OCI-LY7 (cell line): ENCODE data around the gene TMEM164. TPM values are rescaled to one million over a fixed set of nuclear protein-coding genes. Genes with fewer than 3 reads are reported as not detected.

Source experiments
- BruUV-seq: library from RNA; stranded (reverse); fragments of 400-500 nt; replicated peaks from 2 replicates; lab custom pipeline; 2021; lab: Mats Ljungman, UMichigan
- CTCF ChIA-PET: fragments of 300-600 bp; sonication (Branson Sonifier 250); formaldehyde crosslinking; loops from one replicate; lab custom pipeline; 2022; ENCODE audit warnings: antibody characterized with exemption; ENCODE audit not compliant: unreplicated experiment; lab: Charles Lee
- POLR2A ChIA-PET: fragments of 300-600 bp; sonication (Branson Sonifier 250); formaldehyde crosslinking; loops from one replicate; lab custom pipeline; 2022; ENCODE audit warnings: antibody characterized with exemption; lab: Charles Lee
- DNase-seq: peaks from one replicate; pipeline ENCODE4 v3.0.0-alpha.2; 2015; ENCODE audit warnings: low spot score
- H2AFZ ChIP-seq: fragments of 200-600 bp; sonication (generic), shearing (Covaris generic); 2 replicates; pipeline ENCODE4 v1.6.1; 2014; ENCODE audit warnings: mild to moderate bottlenecking, antibody characterized with exemption, low read length, moderate library complexity
- H3K27ac ChIP-seq: fragments of 200-600 bp; sonication (generic); 2 replicates; pipeline ENCODE4 v1.5.1; 2014; ENCODE audit warnings: mixed run types, low read depth, mild to moderate bottlenecking, moderate library complexity, low read length, inconsistent platforms; ENCODE audit not compliant: poor library complexity, severe bottlenecking
- H3K36me3 ChIP-seq: fragments of 200-600 bp; sonication (generic); 2 replicates; pipeline ENCODE4 v1.6.1; 2014; ENCODE audit warnings: mild to moderate bottlenecking, antibody characterized with exemption, low read length, moderate library complexity, mixed read lengths; ENCODE audit not compliant: insufficient read depth
- H3K4me1 ChIP-seq: fragments of 200-600 bp; sonication (generic); 2 replicates; pipeline ENCODE4 v1.5.1; 2014; ENCODE audit warnings: mild to moderate bottlenecking, low read length; ENCODE audit not compliant: insufficient read depth, poor library complexity, severe bottlenecking
- H3K4me2 ChIP-seq: fragments of 200-600 bp; sonication (generic); 2 replicates; pipeline ENCODE4 v1.6.1; 2014; ENCODE audit warnings: mild to moderate bottlenecking, low read length
- H3K4me3 ChIP-seq: fragments of 200-600 bp; sonication (generic); 2 replicates; pipeline ENCODE4 v1.5.1; 2014; ENCODE audit warnings: mild to moderate bottlenecking, low read depth, low read length; ENCODE audit not compliant: poor library complexity, severe bottlenecking
- H3K79me2 ChIP-seq: fragments of 200-600 bp; sonication (generic); 2 replicates; pipeline ENCODE4 v1.6.1; 2016; ENCODE audit warnings: low read depth, mild to moderate bottlenecking, low read length, moderate library complexity, mixed read lengths; ENCODE audit not compliant: insufficient read depth
- H3K9me2 ChIP-seq: fragments of 200-600 bp; sonication (generic); 2 replicates; pipeline ENCODE4 v1.6.1; 2016; ENCODE audit warnings: mild to moderate bottlenecking, low read length, mixed read lengths; ENCODE audit not compliant: insufficient read depth
- H3K9me3 ChIP-seq: fragments of 200-600 bp; sonication (generic); 2 replicates; pipeline ENCODE4 v1.6.1; 2014; ENCODE audit warnings: mild to moderate bottlenecking, mixed run types, low read length, mixed read lengths
- H4K20me1 ChIP-seq: fragments of 200-600 bp; sonication (generic); 2 replicates; pipeline ENCODE4 v1.6.1; 2014; ENCODE audit warnings: mild to moderate bottlenecking, antibody characterized with exemption, low read length, moderate library complexity, mixed read lengths; ENCODE audit not compliant: insufficient read depth
- EZH2phosphoT487 ChIP-seq: fragments of 200-600 bp; sonication (generic); IDR thresholded peaks from 2 replicates; pipeline ENCODE4 v1.6.1; 2018; ENCODE audit warnings: low read depth, borderline replicate concordance, mild to moderate bottlenecking, mixed run types, antibody characterized with exemption, low read length, moderate library complexity, mixed read lengths
- intact Hi-C: fragments of 100-400 bp; cut with micrococcal nuclease; formaldehyde crosslinking; loops from one replicate; pipeline ENCODE4 v1.10.0; 2022; ENCODE audit not compliant: unreplicated experiment
- total RNA-seq, 2 experiments: library from RNA; depleted of rRNA in 1 of 2; stranded (reverse); fragments of >200 nt in 1 of 2; shearing (Covaris generic) in 1 of 2; gene quantifications; 2 replicates each; pipeline ENCODE4 v1.2.3, GENCODE V29; 2014 to 2022
- TF ChIP-seq, protein P1 (sequence below): fragments of 200-600 bp; sonication (generic); conservative IDR thresholded peaks from 2 replicates; pipeline ENCODE4 v1.5.1; 2014; ENCODE audit warnings: mild to moderate bottlenecking, antibody characterized with exemption, low read length, moderate library complexity, mixed read lengths

The TMEM164 gene
- total RNA-seq, 2 experiments from 2014 or later = 7.2 to 11.1 TPM

DNA sequence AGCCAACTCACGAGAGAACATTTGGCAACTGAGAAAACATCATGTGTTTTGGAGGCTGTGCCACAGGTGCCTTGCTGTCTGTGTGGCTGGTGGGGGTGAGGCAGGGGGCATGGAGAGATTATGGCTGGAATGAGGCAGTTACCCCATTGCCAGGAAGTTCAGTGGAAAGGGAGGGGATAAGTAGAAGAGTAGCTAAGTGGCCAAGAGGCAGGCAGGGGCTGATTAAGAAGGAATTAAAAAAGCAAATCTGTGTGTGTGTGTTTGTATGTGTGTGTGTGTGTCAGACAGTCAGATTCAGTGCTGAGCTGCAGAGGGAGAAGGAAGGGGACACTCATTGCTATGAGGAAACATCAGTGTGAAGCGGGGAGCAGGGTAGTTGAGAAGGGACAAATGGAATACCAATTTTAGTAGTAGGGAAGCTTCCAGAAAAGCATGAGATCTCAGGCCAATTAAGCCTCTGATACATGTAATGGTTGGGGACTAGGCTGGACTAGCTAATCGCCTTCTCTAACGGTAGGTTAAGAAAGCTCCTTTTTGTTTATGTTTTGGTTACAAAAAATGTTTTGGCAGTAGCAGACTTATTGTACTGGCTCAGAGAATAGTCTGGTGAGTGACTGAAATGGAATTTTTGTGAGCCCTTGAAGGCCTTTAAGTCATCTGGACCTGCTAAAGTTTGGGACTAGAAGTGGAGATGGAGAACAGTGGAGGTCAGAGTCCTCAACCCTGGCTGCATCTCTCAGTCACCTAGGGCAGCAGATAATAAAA is 18.5 kb downstream of the TMEM164 start:
- POLR2A ChIA-PET = interaction anchor here (0.6 to 1.0 kb wide), 3 partner anchors 10 to 617 kb away, joined by 3 to 6 read pairs (median 3); no protein-coding TSS in a partner anchor

DNA sequence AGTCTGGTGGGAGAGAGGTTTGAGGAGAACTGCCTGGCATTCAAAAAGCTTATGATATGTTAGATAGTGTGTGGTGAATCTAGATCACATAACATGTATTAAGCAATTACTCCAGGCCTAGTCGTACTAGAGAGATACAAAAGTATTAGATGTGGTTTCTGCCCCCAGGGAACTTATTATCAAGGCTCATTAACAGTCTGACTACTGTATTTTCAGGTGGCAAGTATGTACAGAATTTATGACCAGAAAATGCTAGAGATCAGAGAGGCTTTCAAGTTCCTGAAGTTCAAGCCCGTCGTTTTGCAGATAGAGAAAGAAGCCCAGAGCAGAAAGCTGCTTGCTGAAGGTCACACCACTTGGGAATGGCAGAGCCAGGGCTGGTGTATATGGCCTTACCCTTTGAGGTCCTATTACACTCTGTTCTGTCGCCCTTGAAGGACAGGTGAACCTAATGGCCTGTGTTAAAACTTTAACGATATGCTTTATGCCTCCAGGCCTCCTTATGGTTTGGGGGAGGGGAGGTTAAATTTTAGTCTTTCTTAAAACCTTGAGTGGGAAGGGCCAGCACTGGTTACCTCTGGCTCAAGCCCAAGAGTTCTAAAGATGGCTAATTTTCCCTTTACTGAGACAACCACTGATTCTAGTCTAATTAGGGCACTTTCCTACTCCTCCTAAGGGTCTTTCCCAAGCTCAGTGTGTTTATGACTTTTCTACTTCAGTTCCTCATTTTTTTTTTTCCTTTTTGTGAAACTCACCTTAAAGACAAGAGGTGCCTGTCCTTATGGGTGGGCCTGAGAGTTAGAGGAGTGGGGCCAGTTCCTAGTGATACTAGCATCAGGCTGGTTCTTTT is 19.9 kb downstream of the TMEM164 start:
- Histone ChIP-seq H3K4me3 (no peak overlapping the region), H3K4me2 (no peak overlapping the region), H3K9me3 (no peaks in the 10 kb centered on the region), H4K20me1 (no peaks in the 10 kb centered on the region), H3K9me2 (no peaks in the 10 kb centered on the region), H3K4me1 (no peaks in the 10 kb centered on the region), H3K27ac (no peak overlapping the region), H3K79me2 (no peaks in the 10 kb centered on the region), H3K36me3 (no peaks in the 10 kb centered on the region), H2AFZ (no peak overlapping the region)
- ChIA-PET POLR2A (no interaction called here), CTCF (no interaction called here)
- no TSS peak for BruUV-seq
- TF ChIP-seq EZH2phosphoT487 = no peak
- TF ChIP-seq, protein P1, sequence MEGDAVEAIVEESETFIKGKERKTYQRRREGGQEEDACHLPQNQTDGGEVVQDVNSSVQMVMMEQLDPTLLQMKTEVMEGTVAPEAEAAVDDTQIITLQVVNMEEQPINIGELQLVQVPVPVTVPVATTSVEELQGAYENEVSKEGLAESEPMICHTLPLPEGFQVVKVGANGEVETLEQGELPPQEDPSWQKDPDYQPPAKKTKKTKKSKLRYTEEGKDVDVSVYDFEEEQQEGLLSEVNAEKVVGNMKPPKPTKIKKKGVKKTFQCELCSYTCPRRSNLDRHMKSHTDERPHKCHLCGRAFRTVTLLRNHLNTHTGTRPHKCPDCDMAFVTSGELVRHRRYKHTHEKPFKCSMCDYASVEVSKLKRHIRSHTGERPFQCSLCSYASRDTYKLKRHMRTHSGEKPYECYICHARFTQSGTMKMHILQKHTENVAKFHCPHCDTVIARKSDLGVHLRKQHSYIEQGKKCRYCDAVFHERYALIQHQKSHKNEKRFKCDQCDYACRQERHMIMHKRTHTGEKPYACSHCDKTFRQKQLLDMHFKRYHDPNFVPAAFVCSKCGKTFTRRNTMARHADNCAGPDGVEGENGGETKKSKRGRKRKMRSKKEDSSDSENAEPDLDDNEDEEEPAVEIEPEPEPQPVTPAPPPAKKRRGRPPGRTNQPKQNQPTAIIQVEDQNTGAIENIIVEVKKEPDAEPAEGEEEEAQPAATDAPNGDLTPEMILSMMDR = no peak
- no peak for DNase-seq
- intact Hi-C loops = no loop called here

More for the DNA sequence above, 18.5 kb downstream of the TMEM164 start:
- H3K4me1 ChIP-seq = no peaks in the 10 kb centered on the region
- no peak overlapping the region for H3K4me2 ChIP-seq
- no peaks in the 10 kb centered on the region for H3K36me3 ChIP-seq
- BruUV-seq = no TSS peak
- CTCF ChIA-PET = no interaction called here
- no peaks in the 10 kb centered on the region for H3K9me2 ChIP-seq
- no peak overlapping the region for H2AFZ ChIP-seq
- intact Hi-C loops = no loop called here
- H3K27ac ChIP-seq = no peak overlapping the region
- no peaks in the 10 kb centered on the region for H4K20me1 ChIP-seq
- DNase-seq = no peak
- no peak overlapping the region for H3K4me3 ChIP-seq
- H3K79me2 ChIP-seq = no peaks in the 10 kb centered on the region
- TF ChIP-seq, protein P1 = no peak
- no peak for TF ChIP-seq EZH2phosphoT487
- H3K9me3 ChIP-seq = no peaks in the 10 kb centered on the region
